IPS DF 6.9 (cell line): ENCODE results near the gene SLC5A12.

Experiments
- DNase-seq: peaks from one replicate; pipeline ENCODE4 v3.0.0-alpha.2; 2013; ENCODE audit warnings: low read depth, low spot score
- H3K27ac ChIP-seq: one replicate; pipeline ENCODE4 v1.5.1; 2013; ENCODE audit warnings: low read length, control low read depth
- H3K27me3 ChIP-seq: 2 replicates; pipeline ENCODE4 v1.6.1; 2013; ENCODE audit warnings: mild to moderate bottlenecking, low read length; ENCODE audit not compliant: control insufficient read depth, insufficient read depth
- H3K36me3 ChIP-seq: 2 replicates; pipeline ENCODE4 v1.6.1; 2013; ENCODE audit warnings: low read length; ENCODE audit not compliant: control insufficient read depth, insufficient read depth
- H3K4me1 ChIP-seq: 2 replicates; pipeline ENCODE4 v1.6.1; 2013; ENCODE audit warnings: low read length; ENCODE audit not compliant: control insufficient read depth, insufficient read depth
- H3K4me3 ChIP-seq: 2 replicates; pipeline ENCODE4 v1.5.1; 2013; ENCODE audit warnings: mild to moderate bottlenecking, low read length
- H3K9me3 ChIP-seq: 2 replicates; pipeline ENCODE4 v1.6.1; 2013; ENCODE audit warnings: low read length, inconsistent platforms; ENCODE audit not compliant: control insufficient read depth, insufficient read depth
- WGBS: extraction: QIAGEN DNeasy Blood & Tissue Kit; methylation state at CpG from one replicate; pipeline ENCODE4 v1.1.7; 2013; ENCODE audit warnings: mixed read lengths, missing lambda C conversion rate; ENCODE audit not compliant: insufficient read length, insufficient coverage; 5-methylcytosine and 5-hydroxymethylcytosine counted together

Gene SLC5A12

DNA sequence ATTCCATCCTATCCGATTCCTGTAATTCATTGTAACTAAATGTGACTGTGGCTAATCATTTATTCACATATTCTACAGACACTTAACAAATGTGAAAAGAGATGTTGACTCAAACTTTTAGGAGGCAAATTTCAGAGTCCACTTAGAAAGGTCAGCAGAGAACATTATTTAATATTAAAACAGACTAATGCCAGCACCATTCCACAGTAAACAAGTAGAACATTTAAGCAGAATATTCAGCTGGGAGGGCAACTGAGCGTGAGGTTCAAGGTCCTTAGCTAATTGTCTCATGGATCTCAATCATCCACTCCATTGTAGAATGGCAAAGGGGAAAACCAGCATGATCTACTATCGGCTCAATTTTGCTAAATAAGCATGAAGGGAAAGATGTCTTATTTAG, 5.1 kb upstream of the SLC5A12 start:
- Histone ChIP-seq H3K9me3 (no peaks in the 10 kb centered on the region), H3K4me1 (no peaks in the 10 kb centered on the region), H3K4me3 (no peak overlapping the region), H3K27ac (no peak overlapping the region), H3K27me3 (no peaks in the 10 kb centered on the region), H3K36me3 (no peaks in the 10 kb centered on the region)
- WGBS: no CpG with 5 or more reads among the region's 3 CpGs
- no peak for DNase-seq

DNA sequence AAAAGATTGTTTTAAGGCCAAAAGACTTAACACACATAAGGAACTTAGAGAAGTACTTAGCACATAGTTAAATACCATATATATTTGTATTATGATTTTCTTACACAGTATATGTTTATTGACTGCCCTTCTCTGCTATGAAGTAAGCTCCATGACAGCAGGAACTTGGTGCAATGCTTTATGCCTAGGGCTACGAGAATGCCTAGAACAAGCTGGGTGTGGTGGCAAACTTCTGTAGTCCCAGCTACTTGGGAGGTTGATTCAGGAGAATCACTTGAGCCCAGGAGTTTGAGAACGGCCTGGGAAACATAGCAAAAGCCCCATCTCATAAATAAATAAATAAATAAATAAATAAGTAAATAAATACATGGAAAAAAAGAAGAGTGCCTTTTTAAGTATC, 1.9 kb downstream of the SLC5A12 start:
- Histone ChIP-seq H3K4me3 (no peak overlapping the region), H3K27ac (no peak overlapping the region), H3K9me3 (no peaks in the 10 kb centered on the region), H3K4me1 (no peaks in the 10 kb centered on the region), H3K27me3 (no peaks in the 10 kb centered on the region), H3K36me3 (no peaks in the 10 kb centered on the region)
- no CpG with 5 or more reads among the region's 2 CpGs for WGBS
- DNase-seq: no peak

DNA sequence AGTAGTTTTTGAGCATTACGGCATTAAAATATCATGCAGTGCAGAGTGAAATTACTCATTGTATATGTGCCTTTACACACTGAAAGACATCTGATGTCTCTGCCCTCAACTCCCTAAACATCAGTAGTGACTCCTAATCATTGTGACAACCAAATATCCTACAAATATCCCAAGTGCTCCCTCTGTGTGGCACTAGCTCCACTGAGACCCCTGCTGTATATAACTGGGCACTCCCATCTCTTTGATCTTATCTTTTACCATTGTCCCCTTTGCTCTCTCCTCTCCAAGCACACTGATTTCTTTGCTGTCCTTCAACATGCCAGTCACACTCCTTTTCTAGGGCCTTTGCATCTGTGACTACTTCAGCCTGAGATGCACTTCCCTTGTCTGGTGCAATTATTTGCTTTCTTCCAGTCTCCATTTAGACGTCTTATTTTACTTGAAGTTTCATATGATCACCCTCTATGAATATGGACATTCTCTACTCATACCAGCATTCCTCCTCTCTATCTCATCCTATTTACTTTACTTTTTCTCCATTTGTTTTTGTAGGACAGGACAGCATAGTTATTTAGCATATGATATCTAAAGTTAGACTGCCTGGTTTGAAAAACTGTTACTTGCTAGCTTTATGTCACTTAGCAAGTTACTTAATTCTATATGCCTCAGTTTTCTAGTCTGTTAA, 2.4 kb downstream of the SLC5A12 start:
- Histone ChIP-seq H3K9me3 (no peaks in the 10 kb centered on the region), H3K4me1 (no peaks in the 10 kb centered on the region), H3K36me3 (no peaks in the 10 kb centered on the region), H3K27me3 (no peaks in the 10 kb centered on the region), H3K27ac (no peak overlapping the region), H3K4me3 (no peak overlapping the region)
- DNase-seq: no peak
- WGBS: no CpG with 5 or more reads among the region's 2 CpGs

DNA sequence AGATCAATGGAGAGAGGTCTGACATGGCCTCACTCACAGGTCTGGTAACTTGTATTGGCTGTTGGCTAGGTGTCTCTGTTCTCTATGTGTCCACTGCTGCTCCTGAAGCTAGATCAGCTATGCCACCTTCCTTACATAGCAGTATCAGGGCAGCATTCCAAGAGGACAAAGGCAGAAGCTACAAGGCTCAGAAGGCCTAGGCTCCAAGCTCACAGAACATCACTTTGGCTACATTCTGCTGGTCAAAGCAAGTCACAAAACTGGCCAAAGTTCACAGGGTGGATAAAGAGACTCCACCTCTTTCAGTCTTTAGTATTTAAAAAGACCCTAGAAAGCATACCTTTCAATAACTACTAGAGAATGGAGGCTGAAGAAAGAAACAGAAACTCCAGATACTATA, 4.1 kb downstream of the SLC5A12 start:
- Histone ChIP-seq H3K4me3 (no peak overlapping the region), H3K9me3 (no peaks in the 10 kb centered on the region), H3K27ac (no peak overlapping the region), H3K27me3 (no peaks in the 10 kb centered on the region), H3K36me3 (no peaks in the 10 kb centered on the region), H3K4me1 (no peaks in the 10 kb centered on the region)
- DNase-seq: no peak

DNA sequence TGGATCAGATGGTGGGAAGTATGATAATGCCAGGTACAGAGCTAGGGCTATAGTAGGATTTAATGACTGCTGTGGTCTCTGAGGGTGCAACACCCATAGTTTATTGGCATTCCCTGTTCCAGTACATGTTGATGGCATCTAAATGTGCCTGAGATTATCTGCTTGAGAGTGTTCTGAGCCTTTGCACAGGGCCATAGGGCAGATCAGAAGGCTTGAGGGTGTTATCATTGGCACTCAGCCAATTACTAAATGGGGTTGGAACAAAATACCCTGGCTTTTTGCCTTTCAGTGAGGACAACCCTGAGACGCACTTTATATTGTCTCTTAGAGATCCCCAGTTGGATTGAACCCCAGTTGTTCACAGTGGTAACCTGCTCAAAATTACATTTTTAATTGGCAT, 6.7 kb downstream of the SLC5A12 start:
- Histone ChIP-seq H3K36me3 (no peaks in the 10 kb centered on the region), H3K4me3 (no peak overlapping the region), H3K4me1 (no peaks in the 10 kb centered on the region), H3K27ac (no peak overlapping the region), H3K9me3 (no peaks in the 10 kb centered on the region), H3K27me3 (no peaks in the 10 kb centered on the region)
- DNase-seq: no peak
- WGBS: no CpG with 5 or more reads among the region's 1 CpG

DNA sequence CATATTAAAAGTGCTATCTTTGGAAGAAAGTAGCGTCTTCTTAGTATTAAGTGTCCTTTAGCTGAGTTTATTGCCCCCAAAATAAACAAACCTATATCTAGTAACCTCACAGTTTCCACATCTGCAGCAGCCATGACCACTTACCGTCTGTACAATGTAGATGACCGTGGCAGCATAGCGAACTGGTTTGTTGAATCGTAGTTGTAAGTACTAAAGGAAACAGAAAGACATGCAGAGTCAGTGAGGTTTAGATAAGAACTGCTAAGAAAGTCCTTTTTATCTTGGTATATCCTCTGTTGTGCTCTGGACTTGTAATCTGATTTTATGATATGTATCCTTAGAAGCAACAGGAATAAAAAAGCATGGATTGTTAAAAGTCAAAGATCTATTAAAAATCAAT, 9.4 kb downstream of the SLC5A12 start:
- Histone ChIP-seq H3K27ac (no peak overlapping the region), H3K4me3 (no peak overlapping the region), H3K4me1 (no peaks in the 10 kb centered on the region), H3K36me3 (no peaks in the 10 kb centered on the region), H3K9me3 (no peaks in the 10 kb centered on the region), H3K27me3 (no peaks in the 10 kb centered on the region)
- no peak for DNase-seq
- WGBS: no CpG with 5 or more reads among the region's 5 CpGs

DNA sequence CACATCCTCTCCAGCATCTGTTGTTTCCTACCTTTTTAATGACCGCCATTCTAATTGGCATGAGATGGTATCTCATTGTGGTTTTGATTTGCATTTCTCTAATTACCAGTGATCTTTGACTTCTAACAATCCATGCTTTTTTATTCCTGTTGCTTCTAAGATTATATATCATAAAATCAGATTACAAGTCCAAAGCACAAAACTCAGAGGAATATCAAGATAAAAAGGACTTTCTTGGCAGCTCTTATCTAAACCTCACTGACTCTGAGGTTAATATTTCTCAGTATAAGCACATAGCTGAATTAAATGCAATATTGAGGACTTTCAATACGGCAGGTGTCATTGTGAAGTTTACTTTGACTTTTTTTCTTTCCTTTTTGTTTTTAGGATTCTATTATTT, 11.4 kb downstream of the SLC5A12 start:
- no CpG with 5 or more reads among the region's 2 CpGs for WGBS
- Histone ChIP-seq H3K4me1 (no peaks in the 10 kb centered on the region), H3K4me3 (no peak overlapping the region), H3K27ac (no peak overlapping the region), H3K9me3 (no peaks in the 10 kb centered on the region), H3K36me3 (no peaks in the 10 kb centered on the region), H3K27me3 (no peaks in the 10 kb centered on the region)
- DNase-seq: no peak

DNA sequence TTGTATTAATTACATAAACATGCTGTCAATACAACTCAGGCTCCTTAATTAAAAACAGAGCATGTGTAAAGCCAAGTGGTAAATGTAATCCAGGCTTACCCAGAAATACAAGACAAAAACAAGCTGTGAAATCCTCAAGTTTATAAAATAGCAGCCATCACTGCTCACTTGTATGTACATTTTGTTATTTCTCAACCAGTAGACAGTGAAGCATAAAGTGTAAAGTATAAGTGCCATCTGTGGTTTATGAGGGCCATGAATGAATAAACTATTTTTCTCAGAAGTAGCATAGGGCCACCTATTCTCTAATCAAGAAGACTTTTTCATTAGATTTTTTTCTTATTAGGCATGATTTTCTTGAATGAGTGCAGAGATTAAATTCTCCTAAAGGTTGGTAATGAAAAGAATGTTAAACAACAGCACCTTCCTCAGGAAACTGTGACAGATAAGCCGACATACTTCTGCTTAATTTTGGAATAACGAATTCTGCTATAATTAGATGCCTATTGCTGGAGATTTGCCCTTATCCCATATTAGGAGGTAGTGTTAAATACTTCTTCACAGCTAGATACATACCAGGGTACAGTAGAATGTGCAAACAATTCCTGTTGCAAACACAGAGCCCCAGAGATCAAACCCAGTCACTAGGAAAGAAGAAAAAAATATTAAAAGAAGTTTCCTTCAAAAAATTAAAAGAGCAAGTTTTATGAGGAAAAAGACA, 13.0 kb downstream of the SLC5A12 start:
- no peaks in the 10 kb centered on the region for H3K27me3 ChIP-seq
- no peak overlapping the region for H3K27ac ChIP-seq
- no peaks in the 10 kb centered on the region for H3K9me3 ChIP-seq
- no peaks in the 10 kb centered on the region for H3K4me1 ChIP-seq
- H3K36me3 ChIP-seq: no peaks in the 10 kb centered on the region
- no peak for DNase-seq
- WGBS: no CpG with 5 or more reads among the region's 2 CpGs
- no peak overlapping the region for H3K4me3 ChIP-seq

DNA sequence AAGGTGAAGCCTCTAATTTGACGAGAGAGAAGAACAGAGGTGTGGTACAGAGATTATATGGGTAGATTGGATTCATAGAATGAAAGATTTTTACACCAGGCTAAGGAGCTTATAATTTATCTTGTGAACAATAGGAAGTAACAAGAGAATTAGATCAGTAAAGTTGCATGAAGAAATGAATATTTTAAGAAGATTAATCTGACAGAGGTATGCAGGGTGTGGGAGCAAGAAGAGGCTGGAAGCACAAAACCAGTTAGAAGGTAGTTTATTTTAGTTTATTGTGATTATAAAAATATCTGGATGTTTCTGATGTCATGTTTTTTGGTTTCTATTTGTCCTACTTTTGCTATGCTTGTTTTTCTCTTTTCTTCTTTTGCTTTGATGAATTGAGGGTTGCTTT, 15.7 kb downstream of the SLC5A12 start:
- no peak for DNase-seq
- H3K36me3 ChIP-seq: no peaks in the 10 kb centered on the region
- no peaks in the 10 kb centered on the region for H3K4me1 ChIP-seq
- no peak overlapping the region for H3K4me3 ChIP-seq
- H3K27ac ChIP-seq: no peak overlapping the region
- no peaks in the 10 kb centered on the region for H3K27me3 ChIP-seq
- no CpG with 5 or more reads among the region's 1 CpG for WGBS
- H3K9me3 ChIP-seq: no peaks in the 10 kb centered on the region

DNA sequence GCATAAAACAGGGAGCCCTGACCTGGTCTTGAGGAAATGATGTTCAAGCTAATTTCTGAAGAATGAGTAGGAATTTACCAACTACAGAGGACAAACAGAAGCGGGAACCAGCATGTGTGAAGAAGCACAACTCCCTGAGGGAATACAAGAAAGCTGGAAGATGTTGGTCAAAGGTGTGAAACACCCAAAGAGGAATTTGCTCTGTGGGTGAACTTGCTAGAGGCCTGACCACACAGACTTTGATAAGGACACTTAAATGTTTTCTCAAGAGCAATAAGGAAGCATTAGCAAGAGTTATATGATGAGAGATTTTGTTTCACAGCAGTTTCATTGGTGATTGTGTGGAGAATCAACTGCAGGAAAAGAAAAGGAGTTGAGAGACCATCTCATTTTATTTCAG, 17.6 kb downstream of the SLC5A12 start:
- H3K27me3 ChIP-seq: no peaks in the 10 kb centered on the region
- no CpG with 5 or more reads among the region's 1 CpG for WGBS
- no peak for DNase-seq
- H3K36me3 ChIP-seq: no peaks in the 10 kb centered on the region
- no peak overlapping the region for H3K27ac ChIP-seq
- no peaks in the 10 kb centered on the region for H3K9me3 ChIP-seq
- H3K4me3 ChIP-seq: no peak overlapping the region
- H3K4me1 ChIP-seq: no peaks in the 10 kb centered on the region
